Measurements from ENCODE around the gene JARID2. TPM values are rescaled to one million over a fixed set of nuclear protein-coding genes. Genes with fewer than 3 reads are reported as not detected.

JARID2 gene
- total RNA-seq, 1 donor from 2014 or later, result 24.2 TPM

GRCh38 chr6:15400572-15401004, 154.7 kb downstream of the JARID2 start:
- no peaks in the 10 kb centered on the region for H3K36me3 ChIP-seq (ENCODE audit: insufficient read depth, low read length)
- H3K27me3 ChIP-seq (ENCODE audit: insufficient read depth, low read length), result no peaks in the 10 kb centered on the region
- DNase-seq (ENCODE audit: low read depth) (no peak), FAIRE-seq (no peak)
- H3K27me3 Mint-ChIP-seq (ENCODE audit: low read depth, unreplicated experiment), result no peaks in the 10 kb centered on the region
- peaks cover 63% of the 10 kb centered on the region for H3K4me1 Mint-ChIP-seq (ENCODE audit: low read depth, unreplicated experiment)
- peak overlapping the region; percentile 26 for H3K27ac Mint-ChIP-seq (ENCODE audit: unreplicated experiment)
- H2AFZ ChIP-seq (ENCODE audit: low read depth, low read length), result no peak overlapping the region
- H4K20me1 ChIP-seq (ENCODE audit: insufficient read depth, low read length), result peaks cover 98% of the 10 kb centered on the region
- H3K79me2 ChIP-seq (ENCODE audit: insufficient read depth, low read length), result peaks cover 97% of the 10 kb centered on the region
- H3K4me2 ChIP-seq (ENCODE audit: low read length), result peak overlapping the region; percentile 80
- no peak for TF ChIP-seq EZH2 (IDR thresholded peaks at IDR 0.05; ENCODE audit: insufficient read depth, low read length)
- TF ChIP-seq, protein P1, sequence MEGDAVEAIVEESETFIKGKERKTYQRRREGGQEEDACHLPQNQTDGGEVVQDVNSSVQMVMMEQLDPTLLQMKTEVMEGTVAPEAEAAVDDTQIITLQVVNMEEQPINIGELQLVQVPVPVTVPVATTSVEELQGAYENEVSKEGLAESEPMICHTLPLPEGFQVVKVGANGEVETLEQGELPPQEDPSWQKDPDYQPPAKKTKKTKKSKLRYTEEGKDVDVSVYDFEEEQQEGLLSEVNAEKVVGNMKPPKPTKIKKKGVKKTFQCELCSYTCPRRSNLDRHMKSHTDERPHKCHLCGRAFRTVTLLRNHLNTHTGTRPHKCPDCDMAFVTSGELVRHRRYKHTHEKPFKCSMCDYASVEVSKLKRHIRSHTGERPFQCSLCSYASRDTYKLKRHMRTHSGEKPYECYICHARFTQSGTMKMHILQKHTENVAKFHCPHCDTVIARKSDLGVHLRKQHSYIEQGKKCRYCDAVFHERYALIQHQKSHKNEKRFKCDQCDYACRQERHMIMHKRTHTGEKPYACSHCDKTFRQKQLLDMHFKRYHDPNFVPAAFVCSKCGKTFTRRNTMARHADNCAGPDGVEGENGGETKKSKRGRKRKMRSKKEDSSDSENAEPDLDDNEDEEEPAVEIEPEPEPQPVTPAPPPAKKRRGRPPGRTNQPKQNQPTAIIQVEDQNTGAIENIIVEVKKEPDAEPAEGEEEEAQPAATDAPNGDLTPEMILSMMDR (IDR thresholded peaks at IDR 0.05; ENCODE audit: insufficient read depth, low read depth, low read length), result no peak
- H3K4me3 Mint-ChIP-seq (ENCODE audit: unreplicated experiment), result peak overlapping the region; percentile 76
- H3K36me3 Mint-ChIP-seq (ENCODE audit: low read depth, unreplicated experiment), result no peaks in the 10 kb centered on the region
- H3K9ac ChIP-seq (ENCODE audit: low read length), result no peak overlapping the region
- H3K4me3 ChIP-seq (ENCODE audit: insufficient read depth, low read depth, low read length), result peak overlapping the region; percentile 16
- H3K9me3 ChIP-seq (ENCODE audit: insufficient read depth, low read depth, low read length), result no peaks in the 10 kb centered on the region
- no peaks in the 10 kb centered on the region for H3K9me3 Mint-ChIP-seq (ENCODE audit: unreplicated experiment)
- H3K4me1 ChIP-seq (ENCODE audit: insufficient read depth, low read length), result peaks cover 24% of the 10 kb centered on the region
- H3K27ac ChIP-seq (ENCODE audit: low read depth, low read length), result no peak overlapping the region

DNA sequence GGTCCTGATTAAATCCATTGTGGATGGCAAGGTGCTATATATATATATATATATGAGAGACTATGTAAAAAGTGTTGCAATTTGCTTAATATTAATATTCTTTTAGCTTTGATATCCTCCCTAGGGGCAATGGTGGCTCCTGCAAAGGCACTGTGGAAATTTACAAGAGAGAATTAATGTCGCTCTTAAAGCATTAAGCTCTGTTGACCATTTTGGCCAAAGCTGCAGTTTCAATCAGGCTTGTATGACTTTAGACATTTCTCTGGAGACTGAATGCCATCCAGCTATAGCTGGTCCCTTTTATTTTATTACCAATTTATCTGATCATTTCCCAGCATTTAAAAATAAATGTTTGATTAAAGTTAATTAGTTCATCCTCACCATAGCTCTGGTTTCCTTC, 155.3 kb downstream of the JARID2 start:
- Histone ChIP-seq H3K4me1 (ENCODE audit: insufficient read depth, low read length) (peaks cover 24% of the 10 kb centered on the region), H3K27me3 (ENCODE audit: insufficient read depth, low read length) (no peaks in the 10 kb centered on the region), H3K27ac (ENCODE audit: low read depth, low read length) (no peak overlapping the region), H4K20me1 (ENCODE audit: insufficient read depth, low read length) (peaks cover 98% of the 10 kb centered on the region), H3K9ac (ENCODE audit: low read length) (no peak overlapping the region), H3K79me2 (ENCODE audit: insufficient read depth, low read length) (peaks cover 97% of the 10 kb centered on the region), H3K4me3 (ENCODE audit: insufficient read depth, low read depth, low read length) (no peak overlapping the region), H2AFZ (ENCODE audit: low read depth, low read length) (no peak overlapping the region), H3K4me2 (ENCODE audit: low read length) (no peak overlapping the region), H3K36me3 (ENCODE audit: insufficient read depth, low read length) (no peaks in the 10 kb centered on the region), H3K9me3 (ENCODE audit: insufficient read depth, low read depth, low read length) (no peaks in the 10 kb centered on the region)
- Mint-ChIP-seq H3K9me3 (ENCODE audit: unreplicated experiment) (no peaks in the 10 kb centered on the region), H3K27ac (ENCODE audit: unreplicated experiment) (peak overlapping the region; percentile 12), H3K36me3 (ENCODE audit: low read depth, unreplicated experiment) (no peaks in the 10 kb centered on the region), H3K27me3 (ENCODE audit: low read depth, unreplicated experiment) (no peaks in the 10 kb centered on the region), H3K4me1 (ENCODE audit: low read depth, unreplicated experiment) (peaks cover 64% of the 10 kb centered on the region), H3K4me3 (ENCODE audit: unreplicated experiment) (peak overlapping the region; percentile 76)
- no peak for FAIRE-seq
- DNase-seq (ENCODE audit: low read depth), result no peak
- TF ChIP-seq, protein P1 (IDR thresholded peaks at IDR 0.05; ENCODE audit: insufficient read depth, low read depth, low read length), result no peak
- no peak for TF ChIP-seq EZH2 (IDR thresholded peaks at IDR 0.05; ENCODE audit: insufficient read depth, low read length)

DNA sequence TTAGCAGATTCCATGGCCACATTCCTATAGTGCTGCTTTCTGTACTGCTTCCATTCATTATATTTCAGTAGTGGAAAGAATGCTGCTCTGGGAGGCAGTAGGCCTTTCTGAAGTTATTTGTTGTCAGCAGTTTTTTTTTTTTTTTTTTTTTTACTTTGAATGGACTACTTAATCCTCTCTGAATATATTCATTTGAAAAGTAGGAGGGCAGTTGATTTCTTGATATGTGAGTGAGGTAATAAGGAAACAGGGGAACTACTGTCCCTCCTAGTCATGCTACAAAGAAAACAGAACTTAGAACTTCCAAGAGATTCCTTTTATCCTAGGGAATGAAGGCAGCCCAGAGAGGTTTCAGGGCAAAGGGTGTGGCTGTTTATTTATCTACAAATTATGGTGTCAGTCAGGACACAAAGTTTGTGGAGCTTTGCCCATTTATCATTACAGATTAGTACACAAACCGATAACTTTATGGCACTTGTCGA, 155.9 kb downstream of the JARID2 start:
- peaks cover 98% of the 10 kb centered on the region for H3K79me2 ChIP-seq (ENCODE audit: insufficient read depth, low read length)
- Mint-ChIP-seq H3K4me1 (ENCODE audit: low read depth, unreplicated experiment) (peaks cover 64% of the 10 kb centered on the region), H3K9me3 (ENCODE audit: unreplicated experiment) (no peaks in the 10 kb centered on the region), H3K36me3 (ENCODE audit: low read depth, unreplicated experiment) (no peaks in the 10 kb centered on the region), H3K27me3 (ENCODE audit: low read depth, unreplicated experiment) (no peaks in the 10 kb centered on the region), H3K4me3 (ENCODE audit: unreplicated experiment) (no peak overlapping the region), H3K27ac (ENCODE audit: unreplicated experiment) (peak overlapping the region; percentile 12)
- H2AFZ ChIP-seq (ENCODE audit: low read depth, low read length), result no peak overlapping the region
- no peaks in the 10 kb centered on the region for H3K9me3 ChIP-seq (ENCODE audit: insufficient read depth, low read depth, low read length)
- no peak overlapping the region for H3K27ac ChIP-seq (ENCODE audit: low read depth, low read length)
- H4K20me1 ChIP-seq (ENCODE audit: insufficient read depth, low read length), result peaks cover 97% of the 10 kb centered on the region
- no peaks in the 10 kb centered on the region for H3K27me3 ChIP-seq (ENCODE audit: insufficient read depth, low read length)
- DNase-seq (ENCODE audit: low read depth), result no peak
- no peak overlapping the region for H3K4me2 ChIP-seq (ENCODE audit: low read length)
- no peak for FAIRE-seq
- H3K9ac ChIP-seq (ENCODE audit: low read length), result no peak overlapping the region
- H3K36me3 ChIP-seq (ENCODE audit: insufficient read depth, low read length), result no peaks in the 10 kb centered on the region
- H3K4me3 ChIP-seq (ENCODE audit: insufficient read depth, low read depth, low read length), result no peak overlapping the region
- TF ChIP-seq EZH2 (IDR thresholded peaks at IDR 0.05; ENCODE audit: insufficient read depth, low read length), result no peak
- TF ChIP-seq, protein P1 (IDR thresholded peaks at IDR 0.05; ENCODE audit: insufficient read depth, low read depth, low read length), result no peak
- peaks cover 24% of the 10 kb centered on the region for H3K4me1 ChIP-seq (ENCODE audit: insufficient read depth, low read length)
